Activated CD4-positive, CD25-positive, alpha-beta regulatory T cell treated with anti-CD3 and anti-CD28 coated beads, Interleukin-2, amount 50 U/mL, for 16 hours (primary cell): ENCODE results near the gene LDLRAD2.
"Not testable (repeated sequence)": the region's sequence is repeated elsewhere in the genome, so short reads cannot be mapped to it uniquely, and the experiment has no call there.

Experiments used
- DNase-seq: peaks from one replicate; pipeline ENCODE4 v3.0.0-alpha.2; 2020; ENCODE audit warnings: low read depth, low spot score

LDLRAD2 gene

GRCh38 chr1:21811875-21812305 lies at the start of gene LDLRAD2:
TSS of gene LDLRAD2 (plus strand) at chr1:21812265. CDS start at chr1:21812452, 187 bp downstream.
- no peak for DNase-seq

GRCh38 chr1:21763236-21763635 lies 48.8 kb upstream of the LDLRAD2 start:
- no peak for DNase-seq

- DNase-seq, result no peak
Measured at GRCh38 chr1:21763694-21764419, 48.2 kb upstream of the LDLRAD2 start.

DNA sequence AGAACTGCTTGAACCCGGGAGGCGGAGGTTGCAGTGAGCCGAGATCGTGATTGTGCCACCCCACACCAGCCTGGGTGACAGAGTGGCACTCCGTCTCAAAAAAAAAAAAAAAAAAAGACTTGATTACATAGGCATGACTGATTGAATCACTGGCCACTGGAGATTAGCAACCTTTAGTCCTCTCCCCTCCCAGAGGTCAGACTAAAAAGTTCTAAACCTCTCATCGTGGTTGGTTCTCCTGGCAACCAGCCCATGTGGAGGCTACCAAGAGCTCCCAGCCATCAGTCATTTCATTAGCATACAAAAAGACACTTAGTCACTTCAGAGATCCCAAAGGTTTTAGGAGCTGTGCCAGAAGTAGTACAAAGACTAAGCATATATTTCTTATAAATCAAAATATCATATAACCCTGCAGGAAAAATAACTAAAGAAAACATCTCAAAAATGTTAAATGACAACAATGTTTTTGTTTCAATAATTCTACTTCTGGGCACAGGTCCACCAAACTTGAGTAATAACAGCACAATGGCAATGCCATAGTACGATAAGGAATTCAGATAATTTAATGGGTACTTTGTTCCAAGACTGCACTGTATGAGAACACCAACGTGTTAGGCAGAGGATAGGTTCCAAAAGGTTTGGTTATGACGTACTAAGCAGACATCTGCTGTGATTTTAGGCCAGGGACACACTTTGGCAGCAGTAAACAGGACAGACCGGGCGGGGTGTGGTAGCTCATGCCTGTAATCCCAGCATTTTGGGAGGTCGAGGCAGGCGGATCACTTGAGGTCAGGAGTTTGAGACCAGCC lies 47.2 kb upstream of the LDLRAD2 start:
- DNase-seq, result no peak

DNA sequence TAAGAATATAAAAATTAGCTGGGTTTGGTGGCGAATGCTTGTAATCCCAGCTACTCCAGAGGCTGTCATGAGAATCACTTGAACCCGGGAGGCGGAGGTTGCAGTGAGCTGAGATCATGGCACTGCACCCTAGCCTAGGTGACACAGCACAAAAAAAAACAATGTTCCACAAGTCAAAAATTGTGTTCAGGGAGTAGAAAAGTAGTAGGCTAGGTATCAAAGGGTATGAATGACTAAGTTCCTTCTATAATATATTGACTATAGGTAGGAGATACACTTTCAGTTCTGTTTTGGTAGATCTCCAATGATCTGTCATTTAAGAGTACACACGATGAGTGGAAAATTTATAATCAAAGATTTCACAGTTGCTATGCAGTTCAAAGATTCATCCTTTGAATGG lies 45.9 kb upstream of the LDLRAD2 start:
- no peak for DNase-seq

- not testable (repeated sequence) for DNase-seq
Measured at GRCh38 chr1:21767106-21767505, 45.0 kb upstream of the LDLRAD2 start.

- DNase-seq, result no peak
Measured at GRCh38 chr1:21770201-21770600, 41.9 kb upstream of the LDLRAD2 start.

DNA sequence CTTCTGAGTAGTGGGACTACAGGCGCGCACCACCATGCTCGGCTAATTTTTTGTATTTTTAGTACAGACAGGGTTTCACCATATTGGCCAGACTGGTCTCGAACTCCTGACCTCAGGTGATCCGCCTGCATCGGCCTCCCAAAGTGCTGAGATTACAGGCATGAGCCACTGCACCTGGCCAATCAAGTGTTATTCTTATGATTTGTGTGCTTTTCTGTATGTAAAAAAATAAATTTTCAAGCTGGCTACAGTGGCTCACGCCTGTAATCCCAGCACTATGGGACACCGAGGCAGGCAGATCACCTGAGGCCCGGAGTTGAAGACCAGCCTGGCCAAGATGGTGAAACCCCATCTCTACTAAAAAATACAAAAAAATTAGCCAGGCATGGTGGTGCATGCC lies 41.5 kb upstream of the LDLRAD2 start:
- not testable (repeated sequence) for DNase-seq

GRCh38 chr1:21771672-21772071 lies 40.4 kb upstream of the LDLRAD2 start:
- not testable (repeated sequence) for DNase-seq

DNA sequence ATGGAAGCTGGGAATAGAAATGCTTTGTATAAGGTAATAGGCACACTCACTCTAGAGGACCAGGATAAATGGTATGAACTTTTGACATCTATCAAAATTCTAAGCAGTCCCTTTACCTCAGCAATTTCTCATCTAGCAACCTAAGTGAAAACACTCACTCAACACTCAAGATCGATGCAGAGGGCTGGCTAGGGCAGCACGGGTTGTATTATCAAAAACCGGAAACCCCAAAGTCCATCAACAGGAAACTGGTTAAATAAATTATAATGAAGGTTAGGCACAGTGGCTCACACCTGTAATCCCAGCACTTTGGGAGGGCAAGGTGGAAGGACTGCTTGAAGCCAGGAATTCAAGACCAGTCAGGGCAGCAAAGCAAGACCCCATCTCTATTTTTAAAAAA lies 38.5 kb upstream of the LDLRAD2 start:
- peak; percentile 17 for DNase-seq

DNA sequence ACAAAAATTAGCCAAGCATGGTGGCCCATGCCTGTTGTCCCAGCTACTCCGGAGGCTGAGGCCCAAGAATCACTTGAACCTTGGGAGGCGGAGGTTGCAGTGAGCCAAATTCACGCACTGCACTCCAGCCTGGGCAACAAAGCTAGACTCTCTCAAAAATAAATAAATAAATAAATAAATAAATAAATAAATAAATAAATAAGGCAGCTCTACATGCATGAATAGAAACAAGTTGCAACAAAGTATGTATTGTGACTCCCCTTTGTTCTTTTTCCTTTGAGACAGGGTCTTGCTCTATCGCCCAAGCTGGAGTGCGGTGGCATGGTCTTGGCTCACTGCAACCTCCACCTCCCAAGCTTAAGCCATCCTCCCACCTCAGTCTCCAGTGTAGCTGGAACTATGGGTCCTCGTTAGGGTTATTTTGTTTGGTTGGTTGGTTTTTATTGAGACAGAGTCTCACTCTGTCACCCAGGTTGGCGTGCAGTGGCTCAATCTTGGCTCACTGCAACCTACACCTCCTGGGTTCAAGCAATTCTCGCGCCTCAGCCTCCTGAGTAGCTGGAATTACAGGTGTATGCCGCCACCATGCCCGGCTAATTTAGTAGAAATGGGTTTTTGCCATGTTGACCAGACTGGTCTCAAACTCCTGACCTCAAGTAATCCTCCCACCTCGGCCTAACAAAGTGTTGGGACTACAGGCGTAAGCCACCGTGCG lies 37.1 kb upstream of the LDLRAD2 start:
- no peak for DNase-seq

DNA sequence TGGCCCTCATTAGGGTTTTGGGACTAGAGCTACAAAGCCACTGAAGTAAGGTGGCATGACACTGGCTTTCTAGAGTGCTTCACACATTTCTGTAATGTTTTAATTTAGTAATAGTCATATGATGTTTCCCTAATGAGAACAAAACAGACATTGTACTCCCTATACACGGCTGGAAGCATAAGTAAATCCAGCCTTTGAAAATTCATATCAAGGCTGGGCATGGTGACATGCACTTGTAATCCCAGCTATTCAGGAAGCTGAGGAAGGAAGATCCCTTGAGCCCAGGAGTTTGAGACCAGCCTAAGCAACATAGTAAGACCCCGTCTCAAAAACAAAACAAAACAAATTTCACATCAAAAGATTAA lies 36.5 kb upstream of the LDLRAD2 start:
- DNase-seq, result no peak

DNA sequence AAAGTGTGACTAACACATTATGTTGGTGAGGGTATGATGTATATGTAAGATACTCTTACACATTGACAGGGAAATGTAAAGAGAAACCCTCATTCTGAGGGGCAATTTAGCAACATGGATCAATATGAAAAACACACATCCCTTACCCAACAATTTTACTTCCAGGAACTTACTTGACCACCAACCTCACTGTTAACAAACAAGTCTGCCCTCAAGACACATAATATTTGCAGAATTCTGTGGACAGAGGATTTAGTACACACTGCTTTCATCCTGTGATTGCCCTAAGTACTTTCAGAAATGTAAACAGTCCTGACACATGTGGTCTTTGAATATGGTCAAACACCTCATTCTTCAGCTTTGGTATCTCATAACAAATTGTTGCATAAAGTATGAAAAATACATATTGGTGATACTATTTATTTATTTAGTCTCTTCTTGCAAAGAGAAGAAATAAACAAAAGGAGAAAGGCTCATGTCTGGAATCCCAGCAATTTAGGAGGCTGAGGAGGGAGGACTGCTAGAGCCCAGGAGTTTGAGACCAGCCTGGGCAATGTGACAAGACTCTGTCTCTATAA lies 36.0 kb upstream of the LDLRAD2 start:
- DNase-seq, result no peak

DNA sequence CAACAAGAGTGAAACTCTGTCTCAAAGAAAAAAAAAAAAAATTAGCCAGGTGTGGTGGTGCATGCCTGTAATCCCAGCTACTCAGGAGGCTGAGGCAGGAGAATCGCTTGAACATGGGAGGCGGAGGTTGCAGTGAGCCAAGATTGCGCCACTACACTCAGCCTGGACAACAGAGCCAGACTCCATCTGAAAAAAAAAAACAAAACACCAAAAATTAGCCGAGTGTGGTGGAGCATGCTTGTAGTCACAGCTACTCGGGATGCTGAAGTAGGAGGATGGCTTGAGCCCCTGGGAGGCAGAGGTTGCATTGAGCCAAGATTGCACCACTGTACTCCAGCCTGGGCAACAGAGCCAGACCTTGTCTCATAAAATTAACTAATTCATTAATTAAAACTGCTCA lies 35.1 kb upstream of the LDLRAD2 start:
- not testable (repeated sequence) for DNase-seq

GRCh38 chr1:21778405-21778727 lies 33.7 kb upstream of the LDLRAD2 start:
- DNase-seq, result no peak

DNA sequence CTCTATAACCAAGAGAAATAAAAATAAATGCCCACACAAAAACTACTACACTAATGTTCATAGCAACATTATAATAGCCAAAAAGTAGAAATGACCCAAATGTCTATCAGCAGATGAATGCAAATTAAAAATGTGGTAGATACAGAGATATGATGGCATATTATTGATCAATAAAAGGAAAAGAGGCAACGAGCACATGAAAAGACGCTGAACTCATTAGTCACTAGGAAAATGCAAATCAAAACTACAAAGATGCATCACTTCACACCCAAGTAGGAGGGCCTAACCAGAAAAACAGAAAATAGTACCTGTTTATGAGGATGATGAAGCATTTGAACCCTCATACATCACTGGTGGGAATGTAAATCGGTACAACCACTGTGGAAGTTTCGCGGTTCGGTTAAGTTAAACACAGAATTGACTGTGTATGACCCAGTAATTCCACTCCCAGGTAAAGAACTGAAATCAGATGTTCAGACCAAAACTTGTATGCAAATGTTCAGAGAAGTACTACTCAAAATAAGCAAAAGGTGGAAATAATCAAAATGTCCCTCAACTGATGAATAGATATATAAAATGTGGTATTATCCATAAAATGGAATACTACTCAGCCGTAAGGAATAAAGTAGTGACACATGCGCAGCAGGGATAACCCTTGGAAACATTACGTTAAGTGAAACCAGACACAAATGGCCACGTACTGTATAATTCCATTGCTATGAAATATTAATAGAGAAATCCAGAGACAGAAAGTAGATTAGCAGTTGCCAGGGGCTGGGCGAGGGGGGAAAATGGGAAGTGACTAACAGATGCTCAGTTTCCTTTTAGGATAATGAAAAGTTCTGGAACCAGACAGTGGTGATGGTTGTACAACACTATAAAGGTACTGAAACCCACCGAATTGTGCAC lies 32.2 kb upstream of the LDLRAD2 start:
- peak; percentile 26 for DNase-seq

- DNase-seq, result no peak
Measured at GRCh38 chr1:21781815-21782348, 30.2 kb upstream of the LDLRAD2 start.

- DNase-seq, result peak; percentile 24
Measured at GRCh38 chr1:21782349-21782867, 29.7 kb upstream of the LDLRAD2 start.

- DNase-seq, result peak; percentile 95
Measured at GRCh38 chr1:21782868-21783678, 29.0 kb upstream of the LDLRAD2 start, which contains the start of gene USP48. TSS of gene USP48 (minus strand) at chr1:21783149. CDS start at chr1:21782957, 192 bp downstream.
